Measurements from ENCODE around the gene TNFRSF25.

DNA sequence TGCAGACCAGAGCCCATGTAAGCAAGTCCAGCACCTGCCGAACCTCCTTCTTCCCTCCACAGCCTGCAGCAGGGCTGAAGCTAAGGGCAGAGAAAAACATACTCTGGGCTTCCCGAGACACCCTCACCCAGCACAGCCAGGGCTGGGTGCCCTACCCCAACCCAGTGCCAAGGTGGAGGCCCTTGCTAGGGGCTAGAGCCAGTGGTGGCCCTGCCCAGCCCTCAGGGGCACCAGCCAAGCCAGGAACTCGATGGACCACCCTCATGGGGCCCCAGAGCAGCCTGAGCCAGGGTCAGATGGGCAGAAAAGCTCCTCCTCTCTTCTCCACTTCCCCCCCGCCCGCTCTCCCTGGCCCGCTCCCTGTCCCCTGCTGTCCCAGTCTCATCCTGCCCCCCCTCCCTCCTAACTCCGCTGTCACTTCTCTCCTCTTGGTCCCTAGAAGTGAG lies 15.9 kb downstream of the TNFRSF25 start:
- TF ChIP-seq POLR2A (IDR thresholded peaks at IDR 0.05; ENCODE audit: low read depth, low read length) (no peak), TAF1 (IDR thresholded peaks at IDR 0.05; ENCODE audit: borderline replicate concordance, low read depth, low read length) (no peak)
